ENCODE results near the gene CLSTN1. TPM values are rescaled to one million over a fixed set of nuclear protein-coding genes. Genes with fewer than 3 reads are reported as not detected.
"Not testable (repeated sequence)": the region's sequence is repeated elsewhere in the genome, so short reads cannot be mapped to it uniquely, and the experiment has no call there.

The CLSTN1 gene
- total RNA-seq, 2 experiments from 2014 or later, result 29.3 to 29.9 TPM

DNA sequence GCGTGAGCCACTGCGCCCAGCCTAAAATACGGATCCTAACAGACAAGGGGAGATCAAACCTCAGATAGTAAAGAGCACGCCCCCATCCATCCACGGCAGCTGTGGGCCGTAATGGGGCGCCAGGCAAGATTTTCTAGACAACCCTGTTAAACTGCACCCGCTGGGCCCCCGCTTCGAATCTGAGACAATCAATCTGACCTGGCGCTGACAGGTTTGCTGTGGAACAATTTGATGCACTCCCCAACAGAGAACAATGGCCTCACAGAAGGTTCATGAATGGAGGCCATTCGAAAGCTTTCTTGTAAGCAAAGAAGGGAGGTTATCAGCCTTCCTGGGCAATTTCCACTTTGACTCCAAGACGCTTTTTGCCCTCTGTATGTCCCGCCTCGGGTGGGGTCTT is 30.5 kb downstream of the CLSTN1 start:
- TF ChIP-seq, protein P1, sequence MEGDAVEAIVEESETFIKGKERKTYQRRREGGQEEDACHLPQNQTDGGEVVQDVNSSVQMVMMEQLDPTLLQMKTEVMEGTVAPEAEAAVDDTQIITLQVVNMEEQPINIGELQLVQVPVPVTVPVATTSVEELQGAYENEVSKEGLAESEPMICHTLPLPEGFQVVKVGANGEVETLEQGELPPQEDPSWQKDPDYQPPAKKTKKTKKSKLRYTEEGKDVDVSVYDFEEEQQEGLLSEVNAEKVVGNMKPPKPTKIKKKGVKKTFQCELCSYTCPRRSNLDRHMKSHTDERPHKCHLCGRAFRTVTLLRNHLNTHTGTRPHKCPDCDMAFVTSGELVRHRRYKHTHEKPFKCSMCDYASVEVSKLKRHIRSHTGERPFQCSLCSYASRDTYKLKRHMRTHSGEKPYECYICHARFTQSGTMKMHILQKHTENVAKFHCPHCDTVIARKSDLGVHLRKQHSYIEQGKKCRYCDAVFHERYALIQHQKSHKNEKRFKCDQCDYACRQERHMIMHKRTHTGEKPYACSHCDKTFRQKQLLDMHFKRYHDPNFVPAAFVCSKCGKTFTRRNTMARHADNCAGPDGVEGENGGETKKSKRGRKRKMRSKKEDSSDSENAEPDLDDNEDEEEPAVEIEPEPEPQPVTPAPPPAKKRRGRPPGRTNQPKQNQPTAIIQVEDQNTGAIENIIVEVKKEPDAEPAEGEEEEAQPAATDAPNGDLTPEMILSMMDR (IDR thresholded peaks at IDR 0.05), result no peak
- ChIA-PET CTCF (interaction anchor here (0.8 to 2.8 kb wide), 3 partner anchors 9 to 38 kb away, joined by 3 to 18 read pairs (median 3); no protein-coding TSS in a partner anchor), POLR2A (interaction anchor here (1.4 to 1.5 kb wide), 2 partner anchors 9 to 68 kb away, joined by 3 to 6 read pairs; no protein-coding TSS in a partner anchor)
- no peak for ATAC-seq
- intact Hi-C loops (cut with micrococcal nuclease), result no loop called here
- Mint-ChIP-seq H3K27ac (no peak overlapping the region), H3K4me3 (no peak overlapping the region), H3K9me3 (peaks cover 2% of the 10 kb centered on the region), H3K4me1 (ENCODE audit: low read depth) (peaks cover 30% of the 10 kb centered on the region), H3K27me3 (no peaks in the 10 kb centered on the region), H3K36me3 (ENCODE audit: low read depth) (peaks cover 6% of the 10 kb centered on the region)
- DNase-seq, result no peak

DNA sequence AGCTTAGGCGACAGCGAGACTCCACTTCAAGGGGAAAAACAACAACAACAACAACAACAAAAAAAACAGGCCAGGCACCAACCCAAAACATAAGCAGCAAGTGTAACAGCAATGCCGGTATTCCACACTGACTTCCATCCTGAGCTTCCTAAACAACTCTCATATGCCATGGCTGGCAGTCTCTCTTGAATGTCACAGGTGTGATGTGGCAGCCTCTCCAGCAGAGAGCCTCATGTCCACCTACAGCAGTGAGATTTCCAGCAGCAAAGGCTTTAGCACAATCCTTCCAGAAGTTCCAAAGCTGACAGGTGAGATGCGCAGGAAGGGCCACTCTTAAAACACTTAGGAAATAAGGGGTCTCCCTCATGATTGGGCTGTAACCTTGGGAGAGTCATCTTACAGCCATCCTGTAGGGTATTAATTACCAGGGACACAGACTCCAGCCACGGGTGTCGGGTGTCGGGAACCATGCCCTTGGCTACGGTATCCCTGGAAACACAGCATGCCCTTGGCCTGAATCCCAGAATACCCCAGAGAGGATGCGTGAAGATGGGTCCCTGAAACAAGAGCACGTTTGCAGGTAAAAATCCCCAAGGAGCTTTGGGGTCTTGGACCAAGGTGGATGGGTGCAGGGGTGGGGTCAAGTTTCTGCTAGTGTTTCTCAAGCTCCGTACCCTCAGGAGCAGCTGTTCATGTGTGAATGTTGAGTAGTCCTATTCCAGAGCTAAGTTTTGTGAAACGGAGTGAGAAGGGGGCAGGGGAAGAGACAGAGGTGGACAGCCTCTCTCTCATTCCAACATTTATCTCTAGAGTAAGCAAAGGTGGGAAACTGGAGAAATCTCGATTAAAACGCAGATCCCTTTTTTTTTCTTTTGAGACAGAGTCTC is 31.4 kb downstream of the CLSTN1 start:
- CTCF ChIA-PET, result interaction anchor here (0.8 to 2.8 kb wide), 4 partner anchors 8 to 77 kb away, joined by 3 to 18 read pairs (median 3); no protein-coding TSS in a partner anchor
- peaks cover 2% of the 10 kb centered on the region for H3K9me3 Mint-ChIP-seq

DNA sequence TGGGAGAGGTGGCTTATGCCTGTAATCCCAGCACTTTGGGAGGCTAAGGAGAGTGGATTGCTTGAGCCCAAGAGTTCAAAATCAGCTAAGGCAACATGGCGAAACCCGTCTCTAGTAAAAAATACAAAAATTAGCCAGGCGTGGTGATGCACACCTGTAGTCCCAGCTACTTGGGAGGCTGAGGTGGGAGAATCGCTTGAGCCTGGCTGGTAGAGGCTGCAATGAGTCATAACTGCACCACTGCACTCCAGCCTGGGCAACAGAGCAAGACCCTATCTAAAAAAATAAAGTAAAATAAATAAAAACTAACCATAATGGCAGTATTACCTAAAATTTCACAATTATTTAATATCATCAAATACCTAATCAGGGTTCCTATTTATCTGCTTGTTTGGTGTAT is 34.1 kb downstream of the CLSTN1 start:
- H3K27ac Mint-ChIP-seq; POLR2A ChIA-PET; H3K4me3 Mint-ChIP-seq; H3K36me3 Mint-ChIP-seq (ENCODE audit: low read depth); H3K9me3 Mint-ChIP-seq; ATAC-seq; H3K27me3 Mint-ChIP-seq; DNase-seq; CTCF ChIA-PET: not testable (repeated sequence)
- H3K4me1 Mint-ChIP-seq (ENCODE audit: low read depth), result peaks cover 26% of the 10 kb centered on the region
- intact Hi-C loops (cut with micrococcal nuclease), result loop anchor here (2.0 kb wide), 1 partner anchor 33 kb away; the partner anchor contains the start of gene CLSTN1

More for the DNA sequence above, 31.4 kb downstream of the CLSTN1 start:
- POLR2A ChIA-PET, result interaction anchor here (0.7 to 1.5 kb wide), 4 partner anchors 9 to 207 kb away, joined by 3 to 4 read pairs (median 3); no protein-coding TSS in a partner anchor
- no peak for DNase-seq
- no peak overlapping the region for H3K4me3 Mint-ChIP-seq
- H3K36me3 Mint-ChIP-seq (ENCODE audit: low read depth), result peaks cover 6% of the 10 kb centered on the region
- TF ChIP-seq, protein P1 (IDR thresholded peaks at IDR 0.05), result no peak
- H3K27ac Mint-ChIP-seq, result no peak overlapping the region
- no peak for ATAC-seq
- intact Hi-C loops (cut with micrococcal nuclease), result no loop called here
- no peaks in the 10 kb centered on the region for H3K27me3 Mint-ChIP-seq
- peaks cover 28% of the 10 kb centered on the region for H3K4me1 Mint-ChIP-seq (ENCODE audit: low read depth)

DNA sequence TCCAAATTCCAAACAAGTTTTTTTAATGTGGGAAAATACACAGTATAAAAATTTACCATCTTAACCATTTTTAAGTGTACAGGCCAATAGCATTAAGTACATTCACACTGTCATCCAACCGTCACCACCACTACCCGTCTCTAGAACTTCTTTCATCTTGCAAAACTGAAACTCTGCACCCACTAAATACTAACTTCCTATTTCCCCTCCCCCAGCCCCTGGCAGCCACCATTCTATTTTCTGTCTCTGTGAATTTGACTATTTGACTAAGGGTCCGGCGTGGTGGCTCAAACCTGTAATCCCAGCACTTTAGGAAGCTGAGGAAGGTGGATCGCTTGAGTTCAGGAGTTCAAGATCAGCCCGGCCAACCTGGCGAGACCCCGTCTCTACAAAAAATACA is 36.1 kb downstream of the CLSTN1 start:
- no peaks in the 10 kb centered on the region for H3K27me3 Mint-ChIP-seq
- peak; percentile 84 for DNase-seq
- TF ChIP-seq, protein P1 (IDR thresholded peaks at IDR 0.05), result no peak
- H3K4me1 Mint-ChIP-seq (ENCODE audit: low read depth), result peaks cover 28% of the 10 kb centered on the region
- intact Hi-C loops (cut with micrococcal nuclease), result loop anchor here (2.0 kb wide), 1 partner anchor 35 kb away; the partner anchor contains the start of gene CLSTN1
- CTCF ChIA-PET, result interaction anchor here (0.8 to 8.2 kb wide), 4 partner anchors 32 to 82 kb away, joined by 3 to 273 read pairs (median 20); no protein-coding TSS in a partner anchor
- H3K4me3 Mint-ChIP-seq, result peak overlapping the region; percentile 59
- H3K27ac Mint-ChIP-seq, result peak overlapping the region; percentile 91
- H3K9me3 Mint-ChIP-seq, result peaks cover 2% of the 10 kb centered on the region
- peaks cover 3% of the 10 kb centered on the region for H3K36me3 Mint-ChIP-seq (ENCODE audit: low read depth)
- peak; percentile 98 for ATAC-seq
- POLR2A ChIA-PET, result interaction anchor here (1.5 kb wide), 1 partner anchor 10 kb away, joined by 4 read pairs; no protein-coding TSS in a partner anchor

DNA sequence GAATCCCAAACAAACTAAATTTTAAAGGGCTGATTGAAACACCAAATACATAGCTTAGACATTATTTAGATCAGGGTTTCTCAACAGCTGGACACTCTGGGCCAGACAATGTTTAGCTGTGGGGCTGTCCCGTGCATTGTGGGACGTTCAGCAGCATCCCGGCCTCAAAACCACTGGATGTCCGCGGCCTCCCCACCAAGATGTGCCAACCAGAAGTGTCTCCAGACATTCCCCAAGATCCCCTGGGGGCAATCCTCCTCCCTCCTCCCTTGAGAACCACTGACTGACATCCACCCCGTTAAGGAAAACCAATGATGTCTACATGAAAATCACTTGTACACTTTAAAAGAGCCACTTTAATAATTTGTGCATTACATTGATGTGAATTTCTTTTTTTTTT is 38.4 kb downstream of the CLSTN1 start:
- ChIA-PET POLR2A (interaction anchor here (1.0 to 1.2 kb wide), 2 partner anchors 83 to 90 kb away, joined by 3 to 5 read pairs; no protein-coding TSS in a partner anchor), CTCF (interaction anchor here (0.7 to 8.2 kb wide), 21 partner anchors 8 to 219 kb away, joined by 3 to 273 read pairs (median 8); partner anchors contain the start of genes CLSTN1, LZIC and NMNAT1)
- Mint-ChIP-seq H3K27me3 (no peaks in the 10 kb centered on the region), H3K4me3 (no peak overlapping the region), H3K36me3 (ENCODE audit: low read depth) (peaks cover 3% of the 10 kb centered on the region), H3K27ac (no peak overlapping the region), H3K9me3 (peaks cover 2% of the 10 kb centered on the region), H3K4me1 (ENCODE audit: low read depth) (peaks cover 28% of the 10 kb centered on the region)
- DNase-seq (no peak), ATAC-seq (no peak)
- TF ChIP-seq, protein P1 (IDR thresholded peaks at IDR 0.05), result no peak
- intact Hi-C loops (cut with micrococcal nuclease), result no loop called here

Measured in activated CD8-positive, alpha-beta T cell treated with anti-CD3 and anti-CD28 coated beads for 36 hours (primary cell).